NB4 (cell line): ENCODE results near the gene RAB26.

Experiments used
- CTCF ChIP-seq: IDR thresholded peaks from one replicate; pipeline ENCODE4 v1.5.1; 2012; ENCODE audit warnings: low read depth, low read length
- MYC ChIP-seq: IDR thresholded peaks from 2 replicates; pipeline ENCODE4 v1.6.1; 2011; ENCODE audit warnings: low read depth, low read length

- TF ChIP-seq CTCF (peak; percentile 15), MYC (no peak)
Observed at GRCh38 chr16:2150418-2151187, 2.2 kb downstream of the RAB26 start.
